H1 (cell line): ENCODE measurements around the gene GRM8. TPM values are rescaled to one million over a fixed set of nuclear protein-coding genes. Genes with fewer than 3 reads are reported as not detected.

Experiments used
- NANOG ChIP-seq: IDR thresholded peaks from 2 replicates; pipeline ENCODE4 v1.6.1; 2011; ENCODE audit warnings: low read length, low read depth, mild to moderate bottlenecking, inconsistent platforms; ENCODE audit not compliant: insufficient read depth, poor library complexity, severe bottlenecking
- polyA plus RNA-seq, 7 experiments: library from polyadenylated mRNA; depleted of rRNA in 3 of 7; stranded (reverse) in 5 of 7; unstranded in 2 of 7; fragments of >200 nt in 5 of 7; fragments of 200-250 nt in 2 of 7; gene quantifications; 1 replicate in 5 of 7; 2 replicates in 1 of 7; 4 replicates in 1 of 7; pipeline versions ENCODE4 v1.2.1 to v1.2.3, GENCODE V29; 2011 to 2013; ENCODE audit warnings: missing spikeins in 2 of 7, mixed read lengths in 2 of 7
- total RNA-seq: library from RNA; stranded (reverse); fragmentation: NEBNext Ultra II Directional; extraction: Animal tissue kit (Norgen Biotek cat#: 25700); gene quantifications from 2 replicates; pipeline ENCODE4 v1.2.1, GENCODE V29; 2021

GRM8 gene
- total and polyA plus RNA-seq, 2 of the 8 experiments (the other 6 are each of a cell fraction or from before 2014, with no cell fraction given): 2.6 to 2.8 TPM

GRCh38 chr7:127066974-127067373 lies 185.8 kb downstream of the GRM8 start (continued):
- no peak for TF ChIP-seq NANOG
